Measurements from ENCODE around the gene KLK12. TPM values are rescaled to one million over a fixed set of nuclear protein-coding genes. Genes with fewer than 3 reads are reported as not detected.

The KLK12 gene
- total RNA-seq, 1 donor from 2014 or later: not detected

DNA sequence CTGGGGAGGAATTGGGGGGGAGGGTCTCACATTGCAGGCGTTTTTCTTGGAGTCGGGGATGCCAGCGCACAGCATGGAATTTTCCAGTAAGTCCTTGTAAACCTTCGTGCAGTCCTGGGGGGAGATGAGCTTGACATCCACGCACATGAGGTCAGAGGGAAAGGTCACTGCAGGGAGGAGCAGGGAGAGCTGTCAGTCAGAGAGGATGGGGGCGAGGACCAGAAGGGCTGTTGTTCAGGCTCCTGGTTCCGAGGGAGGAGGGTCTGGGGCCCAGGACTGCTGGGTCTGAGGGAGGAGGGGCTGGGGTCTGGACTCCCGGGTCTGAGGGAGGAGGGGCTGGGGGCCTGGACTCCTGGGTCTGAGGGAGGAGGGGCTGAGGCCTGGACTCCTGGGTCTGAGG, 55.0 kb downstream of the KLK12 start:
- DNase-seq: no peak

Other genes with a start within 250 kb of the KLK12 start
- gene ACP4, start 244.6 kb downstream of the KLK12 start, total RNA-seq: not detected in 2 replicates
- gene KLK1, start 211.2 kb downstream of the KLK12 start, total RNA-seq: not detected in 2 replicates
- not detected in 2 replicates for gene KLK15, start 201.4 kb downstream of the KLK12 start, total RNA-seq
- gene KLK3, start 180.1 kb downstream of the KLK12 start, total RNA-seq: not detected in 2 replicates
- gene KLK2, start 161.6 kb downstream of the KLK12 start, total RNA-seq: 0.14 TPM in 1 of 2 replicates, not detected in the other
- not detected in 2 replicates for gene KLK4, start 123.6 kb downstream of the KLK12 start, total RNA-seq
- not detected in 2 replicates for gene KLK5, start 82.0 kb downstream of the KLK12 start, total RNA-seq
- not detected in 2 replicates for gene KLK6, start 65.4 kb downstream of the KLK12 start, total RNA-seq
- under 0.01 TPM in 1 of 2 replicates, not detected in the other for gene KLK7, start 51.1 kb downstream of the KLK12 start, total RNA-seq
- gene KLK8, start 33.4 kb downstream of the KLK12 start, total RNA-seq: not detected in 2 replicates
- gene KLK10, start 15.3 kb downstream of the KLK12 start, total RNA-seq: 0.09 and 1.0 TPM in 2 replicates
- not detected in 2 replicates for gene KLK11, start 8.4 kb downstream of the KLK12 start, total RNA-seq
- gene KLK13, start 30.1 kb upstream of the KLK12 start, total RNA-seq: not detected in 2 replicates
- not detected in 2 replicates for gene KLK14, start 47.9 kb upstream of the KLK12 start, total RNA-seq
- 10.0 and 15.8 TPM in 2 replicates for gene CTU1, start 73.4 kb upstream of the KLK12 start, total RNA-seq
- 0.19 TPM in 1 of 2 replicates, not detected in the other for gene SIGLEC9, start 89.9 kb upstream of the KLK12 start, total RNA-seq
- gene SIGLEC7, start 107.3 kb upstream of the KLK12 start, total RNA-seq: not detected in 2 replicates
- gene CD33, start 190.1 kb upstream of the KLK12 start, total RNA-seq: not detected in 2 replicates
- gene SIGLECL1, start 216.1 kb upstream of the KLK12 start, total RNA-seq: not detected in 2 replicates